8988T (cell line): ENCODE data around the gene DSTN.

Source experiments
- DNase-seq: peaks from one replicate; pipeline ENCODE4 v3.0.0; 2011

Gene DSTN

DNA sequence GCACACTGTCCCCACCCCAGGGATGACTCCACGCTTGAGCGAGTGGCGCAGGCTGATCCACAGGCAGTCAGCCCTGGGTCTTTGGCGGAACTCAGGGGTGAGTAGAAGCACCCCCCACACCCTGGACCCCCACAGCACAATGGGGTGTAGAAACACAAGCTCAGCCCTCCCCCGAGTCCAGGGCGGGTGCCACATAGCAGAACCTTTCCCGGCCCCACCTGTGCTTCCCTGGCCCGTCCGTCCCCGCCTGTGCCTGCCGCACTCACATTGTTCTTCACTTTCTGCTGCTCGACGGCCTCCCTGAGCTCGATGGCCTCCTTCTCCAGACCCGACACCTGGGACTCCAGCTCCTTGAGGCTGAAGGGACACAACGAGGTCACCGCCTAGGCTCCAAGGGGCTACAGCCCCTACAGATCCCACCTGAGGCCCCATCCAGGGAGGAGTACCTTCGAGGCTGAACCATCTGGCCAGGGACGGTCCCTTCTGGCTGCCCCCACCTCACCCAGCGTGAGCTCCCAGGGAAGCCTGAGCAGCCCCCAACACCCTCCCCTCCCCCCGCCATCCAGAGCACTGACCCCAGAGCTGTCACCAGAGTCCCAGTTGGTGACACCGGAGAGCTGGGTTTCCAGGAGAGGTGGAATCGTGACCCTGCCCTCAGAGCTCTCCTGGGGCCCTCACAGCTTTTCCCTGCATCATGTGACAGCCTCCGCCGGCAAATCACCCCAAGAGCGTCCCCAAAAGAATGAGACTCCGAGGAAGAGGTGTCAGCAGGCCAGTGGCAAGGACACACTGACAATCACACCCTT lies 55.6 kb downstream of the DSTN start:
- peak; percentile 8 for DNase-seq

DNA sequence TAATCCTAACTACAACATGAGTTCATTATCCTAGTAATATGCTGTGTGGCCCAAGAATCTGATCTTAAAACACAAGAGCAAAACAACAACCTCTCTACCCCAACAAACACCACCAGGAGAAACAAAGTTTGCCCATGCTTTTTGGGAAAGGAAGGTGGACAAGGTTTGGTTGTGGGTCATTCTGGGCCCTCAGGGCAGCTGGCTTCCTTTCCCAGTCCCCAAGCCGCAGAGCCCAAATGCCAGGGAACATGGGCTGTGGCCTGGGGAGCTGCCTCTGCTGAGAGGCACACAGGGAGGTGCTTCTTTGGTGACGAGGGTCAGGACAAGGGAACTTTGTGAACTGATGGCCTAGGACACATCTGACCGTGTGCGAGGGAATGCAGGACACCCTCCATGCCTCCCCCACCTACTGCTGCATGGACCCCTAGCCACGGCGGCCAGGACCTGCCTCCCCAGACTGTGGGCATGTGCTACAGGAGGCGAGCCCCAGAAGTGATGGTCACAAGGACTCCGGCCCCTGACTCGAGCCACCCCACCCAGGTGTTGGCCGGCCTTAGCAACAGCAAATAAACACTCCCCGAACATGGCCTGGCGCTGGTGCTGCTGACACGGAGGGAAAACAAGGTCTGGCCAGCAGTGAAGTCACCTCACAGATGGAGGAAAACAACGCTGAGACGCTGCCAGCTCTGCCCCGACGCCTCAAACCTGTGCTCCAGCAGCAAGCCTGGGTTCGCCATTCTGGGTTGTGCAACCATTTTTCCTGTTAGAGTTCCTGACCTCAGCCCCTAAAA lies 56.5 kb downstream of the DSTN start:
- peak; percentile 5 for DNase-seq

DNA sequence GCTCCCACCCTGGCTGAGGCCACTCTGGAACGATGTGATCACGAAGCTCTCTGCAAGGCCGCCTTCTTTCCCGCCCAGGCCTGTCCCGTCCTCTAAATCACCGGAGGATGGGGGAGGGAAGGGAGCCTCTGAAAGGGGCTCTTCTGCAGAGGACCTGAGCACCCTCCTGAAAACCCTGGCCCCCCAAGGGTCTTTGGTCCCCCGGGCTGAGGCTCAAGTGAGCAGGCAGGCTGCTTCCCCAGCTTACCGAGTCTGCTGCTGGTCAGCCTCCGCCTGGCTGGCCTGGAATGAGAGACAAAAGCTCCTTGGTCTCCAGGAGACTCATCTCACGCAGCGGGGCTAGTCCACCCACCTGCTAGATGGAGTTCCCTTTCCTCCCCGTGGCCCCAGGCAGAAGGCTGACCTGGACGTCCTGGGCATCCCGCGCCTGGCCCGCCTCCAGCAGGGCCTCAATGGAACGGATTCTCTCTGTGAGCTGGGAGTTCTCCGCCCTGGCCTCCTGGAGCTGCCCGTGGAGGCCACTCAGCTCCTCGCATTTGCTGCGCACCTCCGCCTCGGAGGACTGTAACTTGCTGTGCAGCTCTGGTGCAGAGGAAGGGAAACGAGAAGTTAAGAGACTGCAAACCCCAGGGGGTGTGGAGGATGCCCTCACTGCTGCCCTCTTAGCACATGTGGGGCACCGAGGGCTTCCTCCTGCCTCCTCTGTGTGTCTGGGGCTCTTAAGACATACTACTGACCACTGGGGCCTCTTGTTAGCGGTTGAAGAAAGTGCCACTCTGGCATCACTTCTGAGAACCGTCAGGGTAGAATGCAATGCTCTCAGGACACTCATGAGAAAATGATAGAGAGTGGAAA lies 57.5 kb downstream of the DSTN start:
- DNase-seq: no peak

DNA sequence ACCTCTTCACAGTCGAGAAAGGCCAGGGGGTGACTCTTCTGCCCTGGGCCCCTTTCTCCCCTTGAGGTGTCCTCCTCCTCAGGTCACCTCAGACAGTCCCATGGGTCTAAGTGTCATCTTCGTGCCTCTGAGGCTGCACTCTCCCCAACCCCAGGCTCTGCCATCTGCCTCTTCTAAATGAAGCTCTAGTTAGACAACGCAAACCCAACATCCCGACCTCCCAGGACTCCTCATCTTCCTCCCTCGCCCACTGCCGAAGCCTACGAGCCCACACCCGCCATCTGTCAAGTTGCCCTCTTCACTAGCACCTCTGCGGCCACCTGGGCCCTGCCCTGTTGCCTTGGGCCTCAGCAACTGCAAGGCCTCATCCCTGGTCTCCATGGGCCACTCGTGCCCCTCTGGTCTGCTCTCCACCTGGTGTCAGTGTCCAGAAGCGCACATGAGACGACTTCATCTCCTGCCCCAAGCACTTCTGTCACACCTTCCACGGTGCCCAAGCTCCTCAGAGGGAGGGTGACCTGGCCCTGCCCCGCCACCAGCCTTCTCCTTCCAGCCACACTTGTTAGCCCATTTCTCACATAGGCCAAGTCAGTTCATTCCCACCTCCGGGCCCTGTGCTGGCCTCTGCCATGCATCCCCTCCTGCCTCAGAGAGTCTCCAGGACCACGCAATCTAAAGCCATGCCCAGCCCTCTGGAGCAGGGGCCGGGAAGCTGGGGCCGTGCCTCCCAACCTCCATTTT lies 58.4 kb downstream of the DSTN start:
- no peak for DNase-seq

DNA sequence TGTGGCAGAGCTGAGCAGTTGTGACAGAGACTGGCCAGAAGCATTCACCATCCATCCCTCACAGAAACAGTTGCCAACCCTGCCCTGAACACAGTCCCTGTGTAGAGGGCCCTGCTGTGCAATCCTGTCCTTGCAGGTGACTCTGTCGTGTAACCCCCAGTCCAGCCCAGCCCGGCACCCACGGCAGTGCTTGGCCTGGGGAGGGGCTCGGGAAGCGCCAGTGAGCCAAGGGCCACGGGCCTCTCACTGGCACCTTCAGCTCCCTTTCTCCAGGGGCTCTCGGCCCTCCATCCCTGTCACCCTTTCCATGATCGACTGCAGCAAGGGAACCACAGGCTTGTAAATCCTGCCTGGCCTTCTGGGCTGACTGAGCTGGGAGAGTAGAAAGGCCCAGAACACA lies 59.1 kb downstream of the DSTN start:
- no peak for DNase-seq

DNA sequence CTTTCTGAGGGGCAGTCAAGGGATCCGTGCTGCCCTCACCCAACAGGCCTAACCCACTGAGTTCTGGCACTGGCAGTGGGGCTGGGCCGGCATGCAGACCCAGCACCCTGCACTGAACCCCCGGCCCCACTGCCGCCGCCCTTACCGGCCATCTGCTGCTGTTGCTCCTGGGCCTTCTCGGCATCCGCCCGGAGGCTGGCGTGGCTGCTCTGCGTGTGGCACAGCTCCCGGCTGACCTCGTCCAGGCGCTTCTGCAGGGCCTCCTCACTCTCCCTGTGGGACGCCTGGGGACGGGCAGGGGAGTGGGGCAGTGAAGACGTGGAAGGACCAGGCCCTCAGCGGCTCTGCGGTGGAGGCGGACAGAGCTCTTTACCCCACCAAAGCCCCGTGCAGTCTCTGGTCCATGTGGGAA lies 59.8 kb downstream of the DSTN start:
- no peak for DNase-seq

DNA sequence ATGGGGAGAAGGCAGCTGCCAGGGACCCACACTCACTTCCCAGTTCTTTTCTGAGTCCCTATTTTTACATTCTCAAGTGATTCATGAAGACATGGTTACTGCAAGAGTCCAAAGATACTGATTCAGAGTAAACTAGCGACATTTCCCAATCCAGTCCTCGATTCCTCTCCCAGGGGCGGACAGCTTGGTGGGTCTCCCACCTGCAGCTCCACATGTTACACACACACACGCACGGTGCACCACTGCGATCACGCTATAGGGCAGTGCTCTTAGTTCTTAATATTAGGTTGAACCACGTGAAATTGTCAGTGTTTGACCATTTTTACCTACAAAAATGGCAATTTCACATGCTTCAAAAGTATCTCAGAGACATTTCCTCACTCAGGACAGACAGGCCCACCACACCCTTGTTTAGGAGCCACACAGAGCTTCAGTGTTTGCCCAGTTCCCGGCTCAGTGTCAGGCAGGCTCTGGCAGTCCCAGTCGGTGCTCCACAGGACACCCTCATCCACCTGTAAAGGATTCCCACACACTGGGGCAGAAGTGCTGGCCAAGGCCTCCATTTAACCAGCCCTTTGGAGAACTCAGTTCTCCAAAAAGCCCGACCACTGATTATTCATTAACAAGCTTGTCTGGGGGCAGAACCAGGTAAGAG lies 60.4 kb downstream of the DSTN start:
- DNase-seq: no peak

DNA sequence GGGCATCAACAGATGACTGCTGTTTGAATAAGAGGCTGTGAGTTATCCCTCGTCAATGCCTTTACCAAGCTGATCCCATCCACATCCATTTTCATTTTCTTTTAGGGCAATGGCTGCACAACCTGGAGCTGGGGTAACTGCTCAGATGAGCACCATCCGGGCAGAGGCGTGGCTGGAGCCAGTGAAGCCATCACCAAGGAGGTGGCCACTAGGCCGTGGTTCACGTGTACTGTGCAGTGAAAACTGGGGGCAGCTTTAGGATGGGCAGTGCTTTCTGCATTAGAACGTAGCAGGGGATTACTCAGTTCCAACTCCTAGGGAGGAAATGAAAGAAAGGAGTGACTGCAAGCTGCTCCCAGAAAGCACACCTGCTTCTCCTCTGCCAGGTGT lies 60.9 kb downstream of the DSTN start:
- DNase-seq: no peak

DNA sequence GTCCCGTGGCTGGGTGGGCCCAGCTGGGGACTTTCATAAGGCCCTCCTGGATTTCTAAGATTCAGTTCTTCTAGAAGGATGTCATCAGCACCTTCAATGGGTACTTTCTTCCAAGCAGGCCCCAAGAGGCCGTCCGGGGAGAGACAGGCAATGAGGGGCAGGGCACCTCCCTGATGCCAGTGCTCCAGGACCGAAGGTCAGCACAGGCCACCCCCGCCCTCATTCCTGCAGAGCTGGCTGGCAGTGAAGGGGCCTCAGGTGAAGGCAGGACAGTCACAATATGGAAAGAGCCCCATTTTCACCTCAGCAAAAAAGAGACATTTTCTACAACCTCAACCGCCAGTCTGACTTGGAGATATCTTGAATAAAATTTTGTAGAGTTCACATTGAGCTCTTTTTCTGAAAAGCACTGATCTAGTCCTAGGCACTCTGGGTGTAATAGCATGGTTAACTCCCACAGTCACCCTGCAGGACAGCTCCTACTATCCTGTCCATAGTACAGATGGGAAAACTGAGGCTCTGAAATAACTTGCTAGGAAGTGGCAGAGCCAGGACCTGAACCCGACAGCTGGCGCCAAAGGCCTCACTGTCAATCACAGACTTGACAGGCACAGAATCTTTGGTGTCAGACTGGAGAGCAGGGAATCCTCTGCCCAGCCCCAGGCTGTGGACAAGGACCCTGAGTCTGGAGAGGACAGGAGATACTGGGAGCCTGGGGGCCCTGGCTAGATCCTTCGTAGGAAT lies 61.9 kb downstream of the DSTN start:
- no peak for DNase-seq

DNA sequence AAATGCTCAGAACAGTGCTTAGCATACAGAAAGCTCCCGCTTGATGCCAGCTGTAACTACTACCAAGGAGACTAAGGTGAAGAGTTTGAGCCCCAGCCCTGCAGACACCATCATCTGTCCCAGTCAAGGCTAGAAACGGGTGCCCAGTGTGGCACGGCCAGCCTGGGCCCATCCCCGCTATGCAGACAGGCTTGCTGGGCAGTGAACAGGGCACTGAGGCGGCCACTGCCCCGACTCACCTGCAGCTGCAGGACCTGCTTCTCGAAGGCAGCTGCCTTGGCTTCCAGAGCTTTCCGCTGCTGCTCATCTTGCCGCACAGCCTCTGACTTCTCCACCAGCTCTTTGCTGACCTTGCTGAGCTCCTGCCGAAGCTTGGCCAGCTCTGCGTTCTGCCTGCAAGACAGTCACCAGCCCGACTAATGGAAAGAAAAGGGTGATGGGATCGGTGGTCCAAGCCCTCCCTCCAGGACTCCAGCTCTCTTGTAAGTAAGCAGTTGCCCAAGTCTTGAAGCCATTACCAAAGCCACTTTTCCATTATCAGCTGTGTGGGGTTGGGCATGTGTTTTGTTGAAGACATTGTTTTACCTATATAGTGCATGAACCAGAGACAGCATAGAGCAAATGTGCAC lies 63.5 kb downstream of the DSTN start:
- DNase-seq: no peak

DNA sequence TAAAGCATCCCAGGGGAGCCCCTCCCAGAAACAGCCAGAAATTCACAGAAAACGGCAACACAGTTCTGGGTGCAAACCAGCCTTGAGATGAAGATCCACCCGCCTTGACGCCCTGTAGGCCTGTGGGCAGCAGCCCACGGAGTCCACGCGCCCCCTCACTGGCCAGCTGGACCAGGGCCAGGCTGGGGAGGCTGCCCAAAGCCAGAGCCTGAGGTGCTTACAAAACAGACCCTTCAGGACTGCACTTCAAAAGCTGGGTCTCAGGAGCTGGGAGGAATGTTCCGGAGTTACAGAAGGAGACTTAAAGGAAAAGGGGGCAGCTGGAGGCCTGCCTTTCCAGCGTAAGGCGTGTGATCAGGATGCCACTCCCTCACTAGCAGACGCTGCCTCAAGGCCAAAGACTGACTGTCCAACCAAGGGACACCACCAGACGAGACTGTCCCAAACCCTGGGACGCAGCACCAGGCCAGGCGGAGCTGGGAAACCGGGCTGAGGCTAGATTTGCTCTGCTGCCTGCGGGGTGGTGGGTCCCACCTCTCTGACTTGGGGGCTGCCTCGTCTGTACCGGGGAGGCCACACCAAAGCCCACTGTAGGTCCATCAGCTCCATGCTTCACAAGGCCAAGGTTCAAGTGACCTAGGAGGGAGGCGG lies 64.1 kb downstream of the DSTN start:
- no peak for DNase-seq

DNA sequence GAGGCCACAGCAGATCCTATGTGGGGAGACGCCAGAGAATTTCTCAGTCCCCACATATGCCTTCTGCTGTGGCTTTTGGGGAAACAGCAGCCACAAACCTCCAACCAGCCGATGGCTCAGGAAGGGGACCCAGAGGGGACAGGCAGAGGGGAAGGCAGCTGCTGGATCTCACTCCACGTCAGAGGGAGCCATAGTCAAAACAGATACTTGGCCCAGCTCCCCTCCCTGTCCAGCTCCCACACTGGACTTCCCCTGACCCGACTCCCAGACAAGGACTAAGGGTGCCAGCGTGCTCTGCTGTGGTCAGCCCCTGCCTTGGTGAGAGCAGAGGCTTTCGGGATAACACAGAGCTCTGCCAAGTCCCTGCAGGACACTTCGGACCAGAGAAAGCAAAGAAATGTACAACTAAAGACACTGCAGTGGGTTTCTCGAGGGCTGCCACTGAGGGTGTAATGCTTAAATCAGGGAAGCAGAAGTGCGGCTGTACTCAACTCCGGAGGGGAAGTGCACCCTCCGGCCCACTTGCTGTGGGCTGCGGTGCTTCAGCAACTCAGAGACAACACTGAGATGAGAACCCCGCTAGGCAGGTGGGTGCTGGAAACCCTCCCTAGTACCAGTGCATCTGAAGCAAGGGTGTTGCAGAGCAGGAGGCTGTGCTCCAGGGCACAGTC lies 64.9 kb downstream of the DSTN start:
- no peak for DNase-seq

DNA sequence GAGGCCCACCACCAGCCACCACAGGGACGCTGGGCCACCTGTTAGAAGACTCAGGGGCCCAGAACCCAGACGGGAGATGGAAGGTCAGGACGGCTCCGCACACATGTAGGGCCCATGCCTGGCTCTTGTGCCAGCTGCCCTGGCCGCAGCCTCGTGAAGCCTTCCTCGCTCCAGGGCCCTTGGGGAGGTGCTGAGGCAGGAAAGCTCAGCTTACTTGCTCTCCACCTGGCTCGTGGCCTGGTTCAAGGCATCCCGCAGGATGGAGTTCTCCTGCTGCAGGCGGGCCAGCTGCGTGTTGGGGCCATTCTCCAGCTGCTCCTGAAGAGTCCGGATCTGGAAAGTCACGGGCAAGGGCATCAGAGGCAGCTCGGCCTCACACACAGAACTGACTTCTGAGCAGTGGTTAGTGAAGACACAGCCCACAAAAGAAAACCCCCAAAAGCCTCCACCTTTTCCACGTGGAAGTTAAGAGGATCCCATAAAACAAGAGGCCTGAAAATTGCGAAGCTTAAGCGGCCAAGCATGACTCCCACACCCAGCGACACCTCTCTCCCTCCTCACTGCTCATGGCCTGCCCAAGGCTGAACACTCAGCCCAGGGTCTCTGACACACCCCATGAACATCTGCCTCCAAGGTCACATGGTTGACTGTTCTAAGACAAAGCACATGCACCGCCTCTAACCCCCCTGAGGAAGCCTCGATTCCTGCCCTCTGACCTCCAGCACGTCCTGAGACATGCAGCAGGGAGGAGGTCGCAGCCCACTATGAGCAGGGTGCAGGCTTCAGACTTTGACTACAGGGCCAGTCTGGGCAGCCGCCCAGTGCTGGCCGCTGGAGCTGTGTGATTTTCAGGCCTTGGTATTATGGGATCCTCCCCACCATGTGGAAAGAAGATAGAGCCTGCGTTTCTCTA lies 65.7 kb downstream of the DSTN start:
- DNase-seq: no peak

DNA sequence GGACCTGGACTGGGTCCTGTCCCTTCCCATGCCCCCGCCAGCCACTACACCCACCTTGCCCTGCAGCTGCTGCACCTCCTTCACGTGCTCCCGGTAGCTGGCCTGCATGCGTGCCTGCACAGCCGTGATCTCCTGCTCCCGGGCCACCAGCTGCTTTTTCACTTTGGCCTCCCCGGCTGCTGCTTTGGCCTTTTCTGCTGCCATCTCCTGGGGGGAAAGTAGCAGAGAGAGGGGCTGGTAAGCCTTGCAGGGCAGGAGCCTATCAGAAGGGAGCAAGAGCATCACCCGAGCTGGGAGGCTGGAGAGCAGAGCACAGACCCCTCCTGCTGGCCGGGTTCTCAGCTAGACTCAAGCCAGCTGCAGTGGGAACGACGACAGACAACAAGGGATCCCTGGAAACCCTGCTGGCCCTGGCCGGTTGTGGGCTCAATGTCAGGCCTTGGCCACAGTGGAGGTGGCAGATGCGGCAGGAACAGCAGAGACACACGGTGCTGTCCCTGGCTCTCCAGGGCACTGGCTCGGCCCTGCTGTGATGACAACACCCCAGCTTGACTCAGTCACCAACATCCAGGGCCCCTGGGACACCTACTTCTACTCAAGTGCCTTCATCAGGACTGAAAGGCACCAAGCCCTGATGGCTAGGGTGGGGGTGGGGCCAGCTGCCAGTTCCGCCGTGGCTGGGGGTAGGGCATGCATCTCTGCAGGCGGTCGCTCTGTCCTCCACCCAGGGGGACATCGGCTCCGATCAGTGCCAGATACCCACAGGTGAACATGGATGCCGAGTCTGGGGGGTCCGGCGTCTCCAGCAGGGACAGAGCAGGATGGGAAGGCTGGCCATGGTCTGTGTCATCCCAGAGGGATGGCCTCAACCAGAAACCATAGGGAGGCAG lies 66.9 kb downstream of the DSTN start:
- no peak for DNase-seq

DNA sequence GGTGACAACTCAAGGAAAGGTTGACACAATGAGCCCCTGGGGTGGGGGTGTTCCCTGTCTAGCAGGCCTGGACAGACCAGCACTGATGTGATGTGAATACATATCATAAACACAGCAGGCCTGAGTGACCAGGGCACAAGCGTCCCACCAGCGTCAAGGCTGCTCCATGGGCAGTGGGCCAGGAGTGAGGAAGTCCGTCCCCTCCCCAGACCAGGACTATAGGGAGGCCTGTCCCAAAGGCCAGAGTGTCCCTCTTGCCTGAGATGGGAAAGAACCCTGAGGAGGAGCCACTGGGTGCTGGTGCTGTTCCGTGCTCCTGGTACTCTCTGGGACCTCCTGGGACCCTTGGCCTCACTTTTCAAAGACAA lies 67.5 kb downstream of the DSTN start:
- no peak for DNase-seq

DNA sequence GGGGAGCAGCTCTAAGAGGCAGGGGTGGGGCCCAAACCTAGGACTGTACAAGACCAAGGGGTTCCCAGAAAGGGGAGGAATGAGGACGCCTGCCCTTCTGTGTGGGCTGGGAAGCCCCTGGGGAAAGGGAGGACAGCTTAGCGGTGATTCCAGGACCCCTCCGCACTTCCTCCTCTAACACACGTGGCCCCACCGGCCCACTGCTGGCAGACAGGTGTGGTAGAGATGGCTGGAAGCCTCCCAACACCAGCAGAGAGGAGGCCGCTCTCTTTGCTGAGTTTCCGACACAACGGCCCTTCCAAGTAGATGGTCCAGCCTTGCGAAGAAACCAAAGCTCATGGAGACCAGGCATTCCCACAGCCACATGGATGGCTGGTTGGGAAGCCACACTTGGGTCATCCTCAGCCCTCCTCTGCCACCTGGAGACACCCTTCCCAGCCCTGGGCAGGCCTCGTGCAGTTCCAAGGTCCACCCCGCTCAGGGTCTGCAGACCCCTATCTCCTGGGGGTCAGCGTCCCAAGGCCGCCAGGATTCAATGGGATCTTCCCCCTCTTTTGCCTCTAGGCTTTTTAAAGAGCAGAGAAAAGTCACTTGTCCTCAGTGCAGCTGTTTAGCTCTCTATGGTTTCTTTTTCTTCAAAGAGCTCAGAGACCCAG lies 68.2 kb downstream of the DSTN start:
- DNase-seq: no peak

DNA sequence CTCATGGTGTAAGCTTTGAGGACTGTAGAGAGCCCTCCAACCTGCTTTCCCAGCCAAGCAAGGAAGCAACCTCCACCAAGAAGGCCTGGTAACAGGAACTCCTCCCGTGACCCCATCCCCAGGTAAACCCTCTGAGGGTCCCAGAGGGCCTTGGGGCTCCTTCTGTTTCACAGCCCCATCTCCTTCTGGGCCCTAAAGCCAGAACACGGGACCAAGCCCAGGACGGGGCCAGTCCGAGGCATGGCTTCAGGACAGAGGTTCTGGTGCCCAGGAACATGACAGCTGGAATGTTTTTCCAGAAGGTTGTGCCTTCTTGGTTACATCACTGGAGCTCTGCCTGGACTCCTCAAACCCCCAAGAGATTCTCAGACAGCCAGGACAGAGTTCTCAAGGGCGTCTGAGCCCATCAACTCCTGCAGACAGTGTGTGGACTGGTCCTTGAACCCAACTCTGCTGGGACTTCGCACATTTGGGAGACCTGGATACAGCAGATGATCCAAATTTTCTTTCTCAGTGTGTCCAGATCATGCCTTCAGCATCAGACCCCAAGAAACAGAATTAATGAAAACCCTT lies 69.0 kb downstream of the DSTN start:
- DNase-seq: no peak
